ENCODE results near the gene CCDC187. TPM values are rescaled to one million over a fixed set of nuclear protein-coding genes. Genes with fewer than 3 reads are reported as not detected.
A peak's percentile ranks its signal among the peaks of the same experiment; 100 is the strongest.

CCDC187 gene
- total and polyA plus RNA-seq, 4 experiments from 2014 or later: not detected

DNA sequence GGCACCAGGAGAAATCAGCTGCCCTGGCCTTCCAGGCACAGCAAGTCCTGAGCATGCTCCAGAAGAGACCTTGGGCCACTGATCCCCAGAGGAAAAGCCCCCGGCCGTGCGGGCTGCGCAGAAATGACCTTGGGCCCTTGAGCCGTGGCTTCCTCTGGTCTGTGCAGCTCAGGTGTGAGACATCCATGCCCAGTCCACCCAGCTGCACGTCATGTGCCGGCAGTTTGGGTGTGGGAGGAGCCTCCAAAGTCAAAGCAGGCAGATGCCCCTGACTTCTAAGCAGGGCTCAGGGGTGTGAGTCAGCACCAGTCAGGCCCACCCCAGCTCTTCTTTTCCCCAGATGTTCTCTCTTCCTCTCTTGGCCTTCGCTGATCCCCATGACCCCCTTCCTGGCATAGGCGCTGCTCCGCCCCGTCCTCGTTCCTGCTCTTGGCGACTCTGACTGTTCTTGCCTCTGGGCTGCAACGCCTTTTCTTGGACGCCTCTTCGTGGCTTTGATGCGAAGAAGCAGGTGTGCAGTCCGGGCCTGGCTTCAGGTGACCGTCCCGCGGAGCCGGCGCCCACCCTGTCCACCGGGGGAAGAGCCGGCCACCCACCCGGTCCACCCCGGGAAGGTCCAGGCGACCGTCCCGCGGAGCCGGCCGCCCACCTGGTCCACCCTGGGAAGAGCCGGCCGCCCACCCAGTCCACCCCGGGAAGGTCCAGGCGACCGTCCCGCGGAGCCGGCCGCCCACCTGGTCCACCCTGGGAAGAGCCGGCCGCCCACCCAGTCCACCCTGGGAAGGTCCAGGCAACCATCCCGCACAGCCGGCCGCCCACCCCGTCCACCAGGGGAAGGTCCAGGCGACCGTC lies 52.4 kb downstream of the CCDC187 start:
- Mint-ChIP-seq H3K27me3 (peaks cover 0 to 3% of the 10 kb centered on the region in 2 donors), H3K27ac (no peak overlapping the region), H3K4me3 (no peak overlapping the region), H3K9me3 (peaks cover 0 to 2% (median 0%) of the 10 kb centered on the region in 8 donors), H3K4me1 (no peaks in the 10 kb centered on the region), H3K36me3 (no peaks in the 10 kb centered on the region)
- ChIA-PET POLR2A (ENCODE audit: partially characterized antibody) (no interaction called here), CTCF (ENCODE audit: partially characterized antibody) (no interaction called here)
- DNase-seq: no peak
- Histone ChIP-seq H3K36me3 (ENCODE audit: insufficient read depth, low read length) (no peaks in the 10 kb centered on the region), H3K4me3 (ENCODE audit: low read length in 2 of 2) (no peak overlapping the region), H3K4me1 (ENCODE audit: insufficient read depth, low read length) (no peaks in the 10 kb centered on the region), H3K27ac (ENCODE audit: low read depth, low read length) (no peak overlapping the region), H3K9me3 (ENCODE audit: control insufficient read depth in 1 of 2, low read length in 2 of 2) (no peaks in the 10 kb centered on the region), H3K27me3 (ENCODE audit: insufficient read depth, low read length) (no peaks in the 10 kb centered on the region)
- intact Hi-C loops (cut with micrococcal nuclease): no loop called here

GRCh38 chr9:136250676-136251075 lies 53.2 kb downstream of the CCDC187 start:
- H3K36me3 ChIP-seq (ENCODE audit: insufficient read depth, low read length): no peaks in the 10 kb centered on the region
- no peak overlapping the region for H3K27ac ChIP-seq (ENCODE audit: low read depth, low read length)
- H3K36me3 Mint-ChIP-seq: no peaks in the 10 kb centered on the region
- ChIA-PET CTCF (ENCODE audit: partially characterized antibody) (no interaction called here), POLR2A (ENCODE audit: partially characterized antibody) (no interaction called here)
- no peak overlapping the region for H3K4me3 Mint-ChIP-seq
- no peak overlapping the region for H3K27ac Mint-ChIP-seq
- H3K4me3 ChIP-seq (ENCODE audit: low read length in 2 of 2): no peak overlapping the region
- peaks cover 1 to 6% (median 2%) of the 10 kb centered on the region in 4 donors for H3K4me1 Mint-ChIP-seq
- H3K9me3 ChIP-seq (ENCODE audit: control insufficient read depth in 1 of 2, low read length in 2 of 2): no peaks in the 10 kb centered on the region
- H3K4me1 ChIP-seq (ENCODE audit: insufficient read depth, low read length): peaks cover 5% of the 10 kb centered on the region
- H3K27me3 Mint-ChIP-seq: peaks cover 0 to 3% of the 10 kb centered on the region in 2 donors
- intact Hi-C loops (cut with micrococcal nuclease): no loop called here
- H3K27me3 ChIP-seq (ENCODE audit: insufficient read depth, low read length): no peaks in the 10 kb centered on the region
- H3K9me3 Mint-ChIP-seq: peaks cover 0 to 2% (median 0%) of the 10 kb centered on the region in 8 donors
- no peak for DNase-seq

- Histone ChIP-seq H3K4me3 (ENCODE audit: low read length in 2 of 2) (no peak overlapping the region), H3K9me3 (ENCODE audit: control insufficient read depth in 1 of 2, low read length in 2 of 2) (no peaks in the 10 kb centered on the region), H3K4me1 (ENCODE audit: insufficient read depth, low read length) (peaks cover 7% of the 10 kb centered on the region), H3K27me3 (ENCODE audit: insufficient read depth, low read length) (no peaks in the 10 kb centered on the region), H3K36me3 (ENCODE audit: insufficient read depth, low read length) (no peaks in the 10 kb centered on the region), H3K27ac (ENCODE audit: low read depth, low read length) (no peak overlapping the region)
- peaks cover 0 to 2% (median 0%) of the 10 kb centered on the region in 8 donors for H3K9me3 Mint-ChIP-seq
- ChIA-PET CTCF (ENCODE audit: partially characterized antibody) (no interaction called here), POLR2A (ENCODE audit: partially characterized antibody) (no interaction called here)
- H3K4me1 Mint-ChIP-seq: peaks cover 2 to 7% (median 3%) of the 10 kb centered on the region in 4 donors
- intact Hi-C loops (cut with micrococcal nuclease): loop anchor here (5.0 to 10.0 kb wide), 3 partner anchors 135 to 343 kb away; partner anchors contain the start of genes CAMSAP1, SEC16A and TMEM250
- no peak overlapping the region for H3K4me3 Mint-ChIP-seq
- H3K27ac Mint-ChIP-seq: no peak overlapping the region
- peaks cover 0 to 1% of the 10 kb centered on the region in 2 donors for H3K36me3 Mint-ChIP-seq
- DNase-seq: no peak
- peaks cover 0 to 3% of the 10 kb centered on the region in 2 donors for H3K27me3 Mint-ChIP-seq
Measured at GRCh38 chr9:136249877-136250559, 53.9 kb downstream of the CCDC187 start.

DNA sequence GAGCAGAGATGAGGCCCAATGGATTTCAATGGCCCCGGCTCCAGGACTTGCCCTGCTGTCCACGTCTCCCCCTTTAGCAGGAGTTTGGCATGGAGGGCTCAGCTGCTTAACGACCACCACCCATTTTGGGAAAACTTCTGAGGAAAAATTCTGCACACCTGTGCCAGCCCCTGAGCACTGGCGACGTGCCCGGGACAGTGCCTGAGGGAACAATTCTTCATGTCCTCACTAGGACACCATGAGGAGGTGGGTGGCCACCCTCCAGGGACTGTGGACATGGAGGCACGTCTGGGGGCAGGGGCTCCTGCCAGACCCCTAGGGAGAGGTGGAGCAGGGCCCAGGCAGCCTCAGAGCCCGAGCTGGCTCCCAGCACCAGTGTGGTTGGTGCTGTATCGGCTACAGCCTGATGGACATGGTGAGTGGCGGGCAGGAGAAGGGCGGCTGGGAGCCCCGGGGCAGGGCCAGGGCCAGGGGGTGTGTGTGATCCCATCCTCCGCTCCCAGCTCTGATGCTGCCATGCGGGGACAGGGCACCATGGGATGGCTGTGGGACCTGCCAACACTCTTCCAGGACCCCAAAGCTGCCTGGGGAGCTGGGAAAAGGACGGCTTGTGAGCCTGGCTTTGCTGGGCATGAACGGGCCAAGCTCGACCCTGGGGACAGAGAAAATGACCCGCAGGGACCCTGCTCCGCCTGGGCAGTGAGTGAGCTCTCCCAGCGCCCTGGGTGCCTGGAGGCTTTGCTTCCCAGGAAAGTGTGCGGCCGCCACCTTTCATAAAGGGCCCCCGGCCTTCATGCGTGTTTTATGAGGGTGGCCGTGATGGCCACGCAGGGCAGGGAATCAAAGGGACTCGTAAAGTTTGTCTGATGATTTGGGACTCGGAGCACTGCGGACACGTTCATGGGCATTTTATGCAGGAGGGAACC lies 54.7 kb downstream of the CCDC187 start:
- Histone ChIP-seq H3K4me3 (ENCODE audit: low read length in 2 of 2) (no peak overlapping the region), H3K27me3 (ENCODE audit: insufficient read depth, low read length) (no peaks in the 10 kb centered on the region), H3K27ac (ENCODE audit: low read depth, low read length) (no peak overlapping the region), H3K9me3 (ENCODE audit: control insufficient read depth in 1 of 2, low read length in 2 of 2) (no peaks in the 10 kb centered on the region), H3K4me1 (ENCODE audit: insufficient read depth, low read length) (peaks cover 15% of the 10 kb centered on the region), H3K36me3 (ENCODE audit: insufficient read depth, low read length) (no peaks in the 10 kb centered on the region)
- Mint-ChIP-seq H3K36me3 (peaks cover 0 to 5% of the 10 kb centered on the region in 2 donors), H3K9me3 (no peaks in the 10 kb centered on the region), H3K4me1 (peaks cover 10 to 15% (median 11%) of the 10 kb centered on the region in 4 donors), H3K4me3 (no peak overlapping the region), H3K27ac (no peak overlapping the region), H3K27me3 (peaks cover 0 to 3% of the 10 kb centered on the region in 2 donors)
- no peak for DNase-seq
- intact Hi-C loops (cut with micrococcal nuclease): loop anchor here (5.0 to 10.0 kb wide), 3 partner anchors 134 to 342 kb away; partner anchors contain the start of genes CAMSAP1, SEC16A and TMEM250
- CTCF ChIA-PET (ENCODE audit: partially characterized antibody): no interaction called here
- POLR2A ChIA-PET (ENCODE audit: partially characterized antibody): interaction anchor here (1.2 kb wide), 1 partner anchor 18 kb away, joined by 4 read pairs; no protein-coding TSS in a partner anchor

DNA sequence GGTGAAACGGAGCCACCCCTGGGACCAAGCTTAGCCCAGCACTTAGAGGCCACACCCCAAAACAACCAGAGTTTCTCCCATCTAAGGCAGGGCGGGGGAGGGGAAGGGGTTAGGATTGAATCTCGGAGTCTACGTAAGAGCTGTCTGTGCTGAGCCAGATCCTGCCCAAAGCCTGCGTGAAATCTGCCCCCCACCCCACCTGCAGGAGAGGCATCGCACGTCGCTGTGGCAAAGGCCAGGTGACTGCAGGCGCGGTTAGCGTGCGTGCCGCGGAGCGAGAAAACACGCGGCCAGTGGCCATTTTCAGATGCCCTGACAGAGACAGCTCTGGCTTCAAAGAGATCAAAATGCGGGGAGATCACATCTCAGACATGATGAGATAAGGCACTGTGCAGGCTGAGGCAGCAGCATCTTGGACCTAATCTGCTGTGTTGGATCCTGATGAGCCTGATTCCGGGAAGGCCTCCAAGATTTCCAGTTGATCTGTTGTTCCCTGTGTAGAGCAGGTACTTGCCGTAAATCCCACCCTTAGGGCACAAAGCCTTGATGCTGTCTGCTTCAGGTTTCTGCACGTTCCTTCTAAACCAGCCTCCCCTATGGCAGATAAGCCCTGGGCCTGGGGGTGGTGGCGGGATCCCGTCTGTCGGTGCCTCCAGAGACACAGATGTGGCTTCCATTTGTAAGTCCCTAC lies 55.8 kb downstream of the CCDC187 start:
- no peak for DNase-seq
- H3K9me3 Mint-ChIP-seq: no peaks in the 10 kb centered on the region
- no peak overlapping the region for H3K27ac ChIP-seq (ENCODE audit: low read depth, low read length)
- H3K9me3 ChIP-seq (ENCODE audit: control insufficient read depth in 1 of 2, low read length in 2 of 2): no peaks in the 10 kb centered on the region
- no peaks in the 10 kb centered on the region for H3K36me3 ChIP-seq (ENCODE audit: insufficient read depth, low read length)
- no peaks in the 10 kb centered on the region for H3K27me3 Mint-ChIP-seq
- H3K4me3 ChIP-seq (ENCODE audit: low read length in 2 of 2): no peak overlapping the region
- H3K4me3 Mint-ChIP-seq: no peak overlapping the region
- intact Hi-C loops (cut with micrococcal nuclease): loop anchor here (5.0 to 10.0 kb wide), 3 partner anchors 133 to 341 kb away; partner anchors contain the start of genes CAMSAP1, SEC16A and TMEM250
- H3K27ac Mint-ChIP-seq: peak overlapping the region in 1 of 7 donors; percentile 40
- H3K36me3 Mint-ChIP-seq: peaks cover 0 to 5% of the 10 kb centered on the region in 2 donors
- no peaks in the 10 kb centered on the region for H3K27me3 ChIP-seq (ENCODE audit: insufficient read depth, low read length)
- peaks cover 26% of the 10 kb centered on the region for H3K4me1 ChIP-seq (ENCODE audit: insufficient read depth, low read length)
- peaks cover 20 to 26% (median 23%) of the 10 kb centered on the region in 4 donors for H3K4me1 Mint-ChIP-seq
- POLR2A ChIA-PET (ENCODE audit: partially characterized antibody): interaction anchor here (0.9 to 1.2 kb wide), 2 partner anchors 19 kb away, joined by 3 to 4 read pairs; no protein-coding TSS in a partner anchor
- CTCF ChIA-PET (ENCODE audit: partially characterized antibody): no interaction called here

DNA sequence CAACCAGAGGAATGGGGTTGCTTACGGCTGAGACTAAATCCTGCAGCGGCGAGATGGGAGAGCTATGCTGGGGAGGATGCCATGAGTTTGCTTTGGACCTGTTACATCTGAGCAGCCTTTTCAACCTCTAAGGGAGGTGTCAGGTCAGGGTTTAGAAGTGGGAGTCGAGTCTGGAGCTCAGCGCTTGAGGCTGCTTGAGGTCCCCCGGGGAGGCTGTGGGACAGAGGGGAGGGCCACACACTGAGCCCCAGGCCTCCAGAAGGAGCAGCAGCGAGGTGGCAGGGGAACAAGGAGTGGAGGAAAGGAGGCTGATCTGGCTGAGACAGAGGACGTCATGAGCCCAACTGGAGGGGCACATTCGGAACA lies 56.4 kb downstream of the CCDC187 start:
- Mint-ChIP-seq H3K4me3 (no peak overlapping the region), H3K4me1 (peaks cover 24 to 32% (median 27%) of the 10 kb centered on the region in 4 donors), H3K27me3 (no peaks in the 10 kb centered on the region), H3K27ac (peak overlapping the region in 3 of 7 donors; percentile 40 to 55 (median 42)), H3K9me3 (no peaks in the 10 kb centered on the region), H3K36me3 (peaks cover 0 to 5% of the 10 kb centered on the region in 2 donors)
- H3K36me3 ChIP-seq (ENCODE audit: insufficient read depth, low read length): no peaks in the 10 kb centered on the region
- H3K4me1 ChIP-seq (ENCODE audit: insufficient read depth, low read length): peaks cover 32% of the 10 kb centered on the region
- H3K27me3 ChIP-seq (ENCODE audit: insufficient read depth, low read length): no peaks in the 10 kb centered on the region
- H3K27ac ChIP-seq (ENCODE audit: low read depth, low read length): no peak overlapping the region
- ChIA-PET CTCF (ENCODE audit: partially characterized antibody) (no interaction called here), POLR2A (ENCODE audit: partially characterized antibody) (interaction anchor here (0.9 kb wide), 1 partner anchor 19 kb away, joined by 3 read pairs; no protein-coding TSS in a partner anchor)
- no peak for DNase-seq
- H3K9me3 ChIP-seq (ENCODE audit: control insufficient read depth in 1 of 2, low read length in 2 of 2): no peaks in the 10 kb centered on the region
- intact Hi-C loops (cut with micrococcal nuclease): loop anchor here (5.0 to 10.0 kb wide), 3 partner anchors 133 to 340 kb away; partner anchors contain the start of genes CAMSAP1, SEC16A and TMEM250
- no peak overlapping the region for H3K4me3 ChIP-seq (ENCODE audit: low read length in 2 of 2)

All from CD4-positive, alpha-beta memory T cell (primary cell).